GM12878 (cell line): Measurements from ENCODE around the gene ANKRD53. TPM values are rescaled to one million over a fixed set of nuclear protein-coding genes. Genes with fewer than 3 reads are reported as not detected.

ENCODE experiments used
- ATAC-seq: fragments of 200-7000 bp; cut with Tn5 transposase; 3 replicates; pipeline ENCODE4 v1.9.1; 2020; ENCODE audit warnings: mild to moderate bottlenecking, moderate library complexity
- BruUV-seq: library from RNA; stranded (reverse); fragments of 400-500 nt; replicated peaks from 2 replicates; lab custom pipeline; 2021; lab: Mats Ljungman, UMichigan
- CTCF ChIA-PET: fragments of 300-600 bp; sonication (Branson Sonifier 250); formaldehyde crosslinking; extraction: SDS; loops from one replicate; lab custom pipeline; 2021; ENCODE audit warnings: inconsistent platforms; lab: Yijun Ruan, JAX
- POLR2A ChIA-PET: fragments of 350-600 bp; formaldehyde crosslinking; extraction: SDS; loops from one replicate; lab custom pipeline; 2021; ENCODE audit warnings: inconsistent platforms; lab: Charles Lee
- RAD21 ChIA-PET: fragments of 300-600 bp; sonication (Branson Sonifier 250); formaldehyde crosslinking; loops from one replicate; lab custom pipeline; 2023; ENCODE audit warnings: antibody characterized with exemption; ENCODE audit not compliant: unreplicated experiment; lab: Charles Lee
- SMC1A ChIA-PET: fragments of 300-600 bp; sonication (Branson Sonifier 250); formaldehyde crosslinking; loops from one replicate; lab custom pipeline; 2023; ENCODE audit not compliant: unreplicated experiment, uncharacterized antibody; lab: Charles Lee
- DNase-seq: peaks from one replicate; pipeline ENCODE4 v3.0.0-alpha.2; 2011; ENCODE audit warnings: low read depth, low spot score
- FAIRE-seq: peaks from 3 replicates; lab custom pipeline; 2011; peaks lifted over from hg19 to GRCh38; lab: Jason Lieb, UNC
- H2AFZ ChIP-seq: 2 replicates; pipeline ENCODE4 v1.6.0; 2011; ENCODE audit warnings: low read depth, low read length, control low read depth; ENCODE audit not compliant: control insufficient read depth
- H3K27ac ChIP-seq: 2 replicates; pipeline ENCODE4 v1.5.1; 2011; ENCODE audit warnings: control low read depth; ENCODE audit not compliant: control insufficient read depth, insufficient read depth
- H3K27me3 ChIP-seq, 2 experiments: replicated peaks in 1 of 2; 2 replicates each; pipeline versions ENCODE4 v1.6.0 to v1.6.1; 2011; ENCODE audit warnings: low read length in 1 of 2; ENCODE audit not compliant: control insufficient read depth in 2 of 2, insufficient read depth in 2 of 2
- H3K36me3 ChIP-seq, 2 experiments: 2 replicates each; pipeline ENCODE4 v1.5.1; 2011; ENCODE audit warnings: low read length in 1 of 2; ENCODE audit not compliant: control insufficient read depth in 2 of 2, insufficient read depth in 2 of 2
- H3K4me1 ChIP-seq: 2 replicates; pipeline ENCODE4 v1.6.1; 2011; ENCODE audit warnings: mild to moderate bottlenecking, low read length, moderate library complexity, mixed read lengths; ENCODE audit not compliant: control insufficient read depth, insufficient read depth
- H3K4me2 ChIP-seq: 2 replicates; pipeline ENCODE4 v1.6.0; 2011; ENCODE audit warnings: control low read depth; ENCODE audit not compliant: control insufficient read depth, insufficient read depth
- H3K4me3 ChIP-seq: fragments of 200-600 bp; sonication (generic); 2 replicates; pipeline ENCODE4 v1.5.1; 2016
- H3K79me2 ChIP-seq: 2 replicates; pipeline ENCODE4 v1.6.0; 2011; ENCODE audit warnings: low read length; ENCODE audit not compliant: control insufficient read depth, insufficient read depth
- H3K9ac ChIP-seq: 2 replicates; pipeline ENCODE4 v1.8.0; 2011; ENCODE audit warnings: low read length, control low read depth, mixed read lengths; ENCODE audit not compliant: control insufficient read depth, insufficient read depth
- H3K9me3 ChIP-seq: replicated peaks from 3 replicates; pipeline ENCODE4 v1.5.1; 2011; ENCODE audit warnings: mild to moderate bottlenecking, low read length; ENCODE audit not compliant: control insufficient read depth, insufficient read depth
- H4K20me1 ChIP-seq: 2 replicates; pipeline ENCODE4 v1.6.0; 2011; ENCODE audit not compliant: control insufficient read depth, insufficient read depth
- ATF7 ChIP-seq: fragments of 450-650 bp; IDR thresholded peaks from 2 replicates; pipeline ENCODE4 v1.6.1; 2016; ENCODE audit warnings: low read depth, mild to moderate bottlenecking
- CHD1 ChIP-seq: IDR thresholded peaks from 2 replicates; pipeline ENCODE4 v1.6.1; 2012; ENCODE audit warnings: low read depth, low read length, improper control_type of control experiment
- CREB1 ChIP-seq: IDR thresholded peaks from 2 replicates; pipeline ENCODE4 v1.6.1; 2012; ENCODE audit warnings: low read depth, mild to moderate bottlenecking, inconsistent platforms
- CREM ChIP-seq: IDR thresholded peaks from 2 replicates; pipeline ENCODE4 v1.6.1; 2014; ENCODE audit warnings: antibody characterized with exemption, low read depth
- HCFC1 ChIP-seq: fragments of 150-350 bp; IDR thresholded peaks from 2 replicates; pipeline ENCODE4 v1.6.1; 2014; ENCODE audit warnings: low read length
- PAX5 ChIP-seq: IDR thresholded peaks from 2 replicates; pipeline ENCODE4 v1.6.1; 2011; ENCODE audit warnings: low read depth, low read length, borderline replicate concordance
- POU2F2 ChIP-seq: IDR thresholded peaks from 3 replicates; pipeline ENCODE4 v1.6.1; 2011; ENCODE audit warnings: low read depth, mild to moderate bottlenecking, low read length, borderline replicate concordance
- RBBP5 ChIP-seq: fragments of 200-600 bp; sonication (generic); conservative IDR thresholded peaks from 2 replicates; pipeline ENCODE4 v1.6.1; 2016
- REST ChIP-seq: IDR thresholded peaks from 2 replicates; pipeline ENCODE4 v1.6.1; 2012; ENCODE audit warnings: mild to moderate bottlenecking, low read depth, low read length
- SUZ12 ChIP-seq: fragments of 200-600 bp; sonication (generic); IDR thresholded peaks from one replicate; pipeline ENCODE4 v1.6.1; 2018; ENCODE audit warnings: antibody characterized with exemption, mild to moderate bottlenecking; ENCODE audit not compliant: unreplicated experiment
- TAF1 ChIP-seq: IDR thresholded peaks from 2 replicates; pipeline ENCODE4 v1.6.1; 2011; ENCODE audit warnings: mild to moderate bottlenecking, low read depth, low read length, borderline replicate concordance
- WGBS: methylation state at CpG from one replicate; pipeline ENCODE4 v1.1.6; 2016; ENCODE audit warnings: low lambda C conversion rate; ENCODE audit not compliant: insufficient replicate concordance, insufficient coverage; ENCODE audit errors: missing lambda C conversion rate; 5-methylcytosine and 5-hydroxymethylcytosine counted together
- in situ Hi-C: fragments of 300-500 bp; cut with MboI; formaldehyde crosslinking; loops from 9 replicates; pipeline ENCODE4 v1.14.3; 2018; ENCODE audit warnings: mixed read lengths
- intact Hi-C: fragments of 100-400 bp; cut with micrococcal nuclease; formaldehyde crosslinking; loops from one replicate; pipeline ENCODE4 v1.14.2; 2022; ENCODE audit not compliant: unreplicated experiment
- polyA plus RNA-seq, 11 experiments: library from polyadenylated mRNA; depleted of rRNA in 4 of 11; unstranded in 6 of 11; stranded (reverse) in 5 of 11; fragments of >200 nt; fragmentation: Nextera tagmentation in 4 of 11; fragmentation: Illumina TruSeq in 1 of 11; extraction: Ambion mirVana in 4 of 11; extraction: Trizol in 1 of 11; gene quantifications; 1 replicate in 1 of 11; 2 replicates in 10 of 11; pipeline versions ENCODE4 v1.2.1 to v1.2.3, GENCODE V29; 2011 to 2016; ENCODE audit warnings: inconsistent platforms in 2 of 11, missing spikeins in 2 of 11, low read depth in 1 of 11
- total RNA-seq, 4 experiments: library from RNA; depleted of rRNA in 3 of 4; stranded (reverse); fragments of >200 nt in 3 of 4; fragmentation: Illumina TruSeq in 1 of 4; extraction: Trizol in 1 of 4; gene quantifications; 2 replicates each; pipeline versions ENCODE4 v1.2.1 to v1.2.3, GENCODE V29; 2013 to 2021
- TF ChIP-seq, protein P1 (sequence below): fragments of 450-650 bp; IDR thresholded peaks from 2 replicates; pipeline ENCODE4 v1.6.1; 2017; ENCODE audit warnings: low read depth, mild to moderate bottlenecking, moderate library complexity
- TF ChIP-seq, protein P2 (sequence below), 3 experiments: IDR thresholded peaks in 2 of 3; conservative IDR thresholded peaks in 1 of 3; 2 replicates each; pipeline ENCODE4 v1.5.1; 2011; ENCODE audit warnings: low read depth in 3 of 3, low read length in 3 of 3, mild to moderate bottlenecking in 3 of 3, control low read depth in 2 of 3, moderate library complexity in 2 of 3, inconsistent platforms in 1 of 3, mixed read lengths in 1 of 3; ENCODE audit not compliant: control insufficient read depth in 2 of 3, insufficient read depth in 1 of 3; ENCODE audit errors: extremely low read depth in 1 of 3

ANKRD53 gene
- total and polyA plus RNA-seq, 10 of the 15 experiments (the other 5 are each of a cell fraction or from before 2014, with no cell fraction given): 0.04 TPM; not detected in 8

GRCh38 chr2:70946832-70947442 is 31.5 kb upstream of the ANKRD53 start (continued):
- TF ChIP-seq, protein P1, sequence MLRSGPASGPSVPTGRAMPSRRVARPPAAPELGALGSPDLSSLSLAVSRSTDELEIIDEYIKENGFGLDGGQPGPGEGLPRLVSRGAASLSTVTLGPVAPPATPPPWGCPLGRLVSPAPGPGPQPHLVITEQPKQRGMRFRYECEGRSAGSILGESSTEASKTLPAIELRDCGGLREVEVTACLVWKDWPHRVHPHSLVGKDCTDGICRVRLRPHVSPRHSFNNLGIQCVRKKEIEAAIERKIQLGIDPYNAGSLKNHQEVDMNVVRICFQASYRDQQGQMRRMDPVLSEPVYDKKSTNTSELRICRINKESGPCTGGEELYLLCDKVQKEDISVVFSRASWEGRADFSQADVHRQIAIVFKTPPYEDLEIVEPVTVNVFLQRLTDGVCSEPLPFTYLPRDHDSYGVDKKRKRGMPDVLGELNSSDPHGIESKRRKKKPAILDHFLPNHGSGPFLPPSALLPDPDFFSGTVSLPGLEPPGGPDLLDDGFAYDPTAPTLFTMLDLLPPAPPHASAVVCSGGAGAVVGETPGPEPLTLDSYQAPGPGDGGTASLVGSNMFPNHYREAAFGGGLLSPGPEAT: no peak

GRCh38 chr2:70947556-70948184 is 30.8 kb upstream of the ANKRD53 start:
- Histone ChIP-seq H3K9me3 (no peaks in the 10 kb centered on the region), H3K79me2 (no peaks in the 10 kb centered on the region), H3K36me3 (no peaks in the 10 kb centered on the region), H3K4me2 (no peak overlapping the region), H3K9ac (no peak overlapping the region), H4K20me1 (no peaks in the 10 kb centered on the region), H3K4me3 (no peak overlapping the region), H2AFZ (no peak overlapping the region), H3K27ac (no peak overlapping the region), H3K4me1 (no peaks in the 10 kb centered on the region; the same call in 1 of the 2 replicates), H3K27me3 (no peaks in the 10 kb centered on the region)
- RAD21 ChIA-PET: interaction anchor here (1.0 to 1.3 kb wide), 4 partner anchors 28 to 643 kb away, joined by 3 to 12 read pairs (median 6); no protein-coding TSS in a partner anchor
- CTCF ChIA-PET: interaction anchor here (0.7 to 5.3 kb wide), 26 partner anchors 9 to 644 kb away, joined by 3 to 94 read pairs (median 5); partner anchors contain the start of genes ANKRD53 and ATP6V1B1
- POLR2A ChIA-PET: no interaction called here
- ATAC-seq: peak; percentile 37
- in situ Hi-C loops: loop anchor here (5.0 to 10.0 kb wide), 2 partner anchors 80 to 643 kb away; partner anchors contain the start of gene FAM136A
- no TSS peak for BruUV-seq
- SMC1A ChIA-PET: interaction anchor here (0.6 to 1.5 kb wide), 6 partner anchors 30 to 644 kb away, joined by 3 to 6 read pairs (median 4); no protein-coding TSS in a partner anchor
- DNase-seq: no peak
- no peak for FAIRE-seq
- 36% methylated on average over 11 of the region's 11 CpGs for WGBS
- intact Hi-C loops: loop anchor here (1.0 to 10.0 kb wide), 4 partner anchors 76 to 643 kb away; partner anchors contain the start of genes FAM136A and FIGLA
- TF ChIP-seq ATF7: no peak
- TF ChIP-seq RBBP5: no peak
- no peak for TF ChIP-seq HCFC1
- TF ChIP-seq POU2F2: no peak
- TF ChIP-seq PAX5: no peak
- TF ChIP-seq SUZ12: no peak
- no peak for TF ChIP-seq TAF1
- TF ChIP-seq CREM: no peak
- TF ChIP-seq REST: no peak
- no peak for TF ChIP-seq CREB1
- TF ChIP-seq, protein P2, sequence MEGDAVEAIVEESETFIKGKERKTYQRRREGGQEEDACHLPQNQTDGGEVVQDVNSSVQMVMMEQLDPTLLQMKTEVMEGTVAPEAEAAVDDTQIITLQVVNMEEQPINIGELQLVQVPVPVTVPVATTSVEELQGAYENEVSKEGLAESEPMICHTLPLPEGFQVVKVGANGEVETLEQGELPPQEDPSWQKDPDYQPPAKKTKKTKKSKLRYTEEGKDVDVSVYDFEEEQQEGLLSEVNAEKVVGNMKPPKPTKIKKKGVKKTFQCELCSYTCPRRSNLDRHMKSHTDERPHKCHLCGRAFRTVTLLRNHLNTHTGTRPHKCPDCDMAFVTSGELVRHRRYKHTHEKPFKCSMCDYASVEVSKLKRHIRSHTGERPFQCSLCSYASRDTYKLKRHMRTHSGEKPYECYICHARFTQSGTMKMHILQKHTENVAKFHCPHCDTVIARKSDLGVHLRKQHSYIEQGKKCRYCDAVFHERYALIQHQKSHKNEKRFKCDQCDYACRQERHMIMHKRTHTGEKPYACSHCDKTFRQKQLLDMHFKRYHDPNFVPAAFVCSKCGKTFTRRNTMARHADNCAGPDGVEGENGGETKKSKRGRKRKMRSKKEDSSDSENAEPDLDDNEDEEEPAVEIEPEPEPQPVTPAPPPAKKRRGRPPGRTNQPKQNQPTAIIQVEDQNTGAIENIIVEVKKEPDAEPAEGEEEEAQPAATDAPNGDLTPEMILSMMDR (IDR thresholded peaks at IDR 0.05 in 2 of 3, conservative IDR thresholded peaks at IDR 0.05 in 1 of 3; ENCODE audit: control insufficient read depth in 2 of 3, extremely low read depth in 1 of 3, insufficient read depth in 1 of 3, low read depth in 3 of 3, low read length in 3 of 3): no peak
- no peak for TF ChIP-seq CHD1
